UCSD-AML1 (cell line): ENCODE results near the gene IFNK.

ENCODE experiments used
- DNase-seq: peaks from one replicate; lab custom pipeline; 2025; ENCODE audit not compliant: unreplicated experiment; lab: John Stamatoyannopoulos, UW

Gene IFNK

GRCh38 chr9:27510780-27511179, 13.3 kb upstream of the IFNK start:
- peak; percentile 7 for DNase-seq

GRCh38 chr9:27511771-27512170, 12.3 kb upstream of the IFNK start:
- DNase-seq: no peak

GRCh38 chr9:27514551-27514950, 9.5 kb upstream of the IFNK start:
- DNase-seq: peak; percentile 5

GRCh38 chr9:27518006-27518405, 6.1 kb upstream of the IFNK start:
- DNase-seq: no peak

- DNase-seq: no peak
These were observed 5.3 kb upstream of the IFNK start for GRCh38 chr9:27518809-27519208.

GRCh38 chr9:27519466-27520465, 4.3 kb upstream of the IFNK start:
- DNase-seq: no peak

- DNase-seq: no peak
These were observed 3.1 kb upstream of the IFNK start for GRCh38 chr9:27520986-27521385.

- DNase-seq: no peak
These were observed 949 bp upstream of the IFNK start for GRCh38 chr9:27523141-27523540.

GRCh38 chr9:27527702-27528075, 3.6 kb downstream of the IFNK start:
- DNase-seq: peak; percentile 13

GRCh38 chr9:27528076-27528885, 4.2 kb downstream of the IFNK start:
- peak; percentile 74 for DNase-seq

- DNase-seq: peak; percentile 63
These were observed 4.8 kb downstream of the IFNK start for GRCh38 chr9:27528886-27529315.

- peak; percentile 81 for DNase-seq
These were observed 5.5 kb downstream of the IFNK start, which contains the start of gene MOB3B for GRCh38 chr9:27529316-27530278. MOB3B (minus strand) TSS chr9:27529814; CDS start chr9:27455550, 74,264 bp downstream.

- DNase-seq: no peak
These were observed 7.0 kb downstream of the IFNK start for GRCh38 chr9:27530915-27531755.

- DNase-seq: no peak
These were observed 8.0 kb downstream of the IFNK start for GRCh38 chr9:27532046-27532445.

GRCh38 chr9:27533311-27533710, 9.2 kb downstream of the IFNK start:
- DNase-seq: no peak

- no peak for DNase-seq
These were observed 10.0 kb downstream of the IFNK start for GRCh38 chr9:27534131-27534530.

- DNase-seq: no peak
These were observed 10.6 kb downstream of the IFNK start for GRCh38 chr9:27534658-27535209.

- DNase-seq: peak; percentile 6
These were observed 11.6 kb downstream of the IFNK start for GRCh38 chr9:27535701-27536118.

GRCh38 chr9:27536168-27536567, 12.1 kb downstream of the IFNK start:
- no peak for DNase-seq
